HG03442 (cell line): ENCODE results near the gene NR3C1.

Experiments used
- ATAC-seq: cut with Tn5 transposase; IDR thresholded peaks from one replicate; pipeline ENCODE4 v1.9.1; 2021; ENCODE audit warnings: mild to moderate bottlenecking, moderate library complexity; ENCODE audit not compliant: unreplicated experiment

NR3C1 gene

GRCh38 chr5:143271431-143271830 is 132.1 kb downstream of the NR3C1 start:
- no peak for ATAC-seq

GRCh38 chr5:143268388-143268787 is 135.1 kb downstream of the NR3C1 start:
- ATAC-seq, result no peak

- no peak for ATAC-seq
Measured at GRCh38 chr5:143267186-143267585, 136.3 kb downstream of the NR3C1 start.

- no peak for ATAC-seq
Measured at GRCh38 chr5:143265995-143266394, 137.5 kb downstream of the NR3C1 start.

GRCh38 chr5:143263272-143263810 is 140.1 kb downstream of the NR3C1 start:
- ATAC-seq, result no peak

GRCh38 chr5:143262393-143263174 is 140.9 kb downstream of the NR3C1 start:
- ATAC-seq, result peak; percentile 84

- no peak for ATAC-seq
Measured at GRCh38 chr5:143261748-143262392, 141.6 kb downstream of the NR3C1 start.

- ATAC-seq, result no peak
Measured at GRCh38 chr5:143259254-143259605, 144.3 kb downstream of the NR3C1 start.

GRCh38 chr5:143258559-143259253 is 144.8 kb downstream of the NR3C1 start:
- ATAC-seq, result no peak

GRCh38 chr5:143254819-143255218 is 148.7 kb downstream of the NR3C1 start:
- ATAC-seq, result no peak

GRCh38 chr5:143251946-143252345 is 151.5 kb downstream of the NR3C1 start:
- ATAC-seq, result no peak

- peak; percentile 75 for ATAC-seq
Measured at GRCh38 chr5:143251190-143251589, 152.3 kb downstream of the NR3C1 start.

GRCh38 chr5:143249851-143250250 is 153.6 kb downstream of the NR3C1 start:
- ATAC-seq, result no peak

- no peak for ATAC-seq
Measured at GRCh38 chr5:143248822-143249579, 154.5 kb downstream of the NR3C1 start.

- no peak for ATAC-seq
Measured at GRCh38 chr5:143248391-143248790, 155.1 kb downstream of the NR3C1 start.

GRCh38 chr5:143247134-143247815 is 156.2 kb downstream of the NR3C1 start:
- no peak for ATAC-seq

- ATAC-seq, result no peak
Measured at GRCh38 chr5:143245929-143246561, 157.4 kb downstream of the NR3C1 start.

GRCh38 chr5:143244990-143245389 is 158.5 kb downstream of the NR3C1 start:
- no peak for ATAC-seq

- no peak for ATAC-seq
Measured at GRCh38 chr5:143244000-143244736, 159.3 kb downstream of the NR3C1 start.
